IPS DF 19.7 (cell line): ENCODE data around the gene CCR7.

Experiments used
- DNase-seq: peaks from one replicate; pipeline ENCODE4 v3.0.0-alpha.2; 2013; ENCODE audit warnings: low read depth, low spot score

Gene CCR7

DNA sequence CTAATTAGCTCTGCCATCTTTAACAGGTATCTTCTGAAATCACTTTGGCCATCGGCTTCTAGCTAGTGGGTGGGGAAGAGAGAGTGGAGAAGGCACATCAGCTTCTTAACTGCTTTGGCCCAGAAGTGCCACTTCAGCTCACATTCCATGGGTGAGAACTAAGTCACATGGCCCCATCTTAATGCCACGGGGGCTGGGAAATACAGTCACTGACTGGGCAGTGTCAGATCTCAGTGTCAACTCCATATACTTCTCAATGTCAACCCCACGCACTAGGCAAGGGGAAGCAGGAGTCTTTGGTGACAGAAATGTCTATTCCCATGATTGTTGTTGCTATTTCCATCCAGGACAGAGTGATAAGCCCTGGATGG lies 29.4 kb downstream of the CCR7 start:
- DNase-seq, result no peak

- DNase-seq, result no peak
Observed at GRCh38 chr17:40535438-40535837, 29.8 kb downstream of the CCR7 start.

- no peak for DNase-seq
Observed at GRCh38 chr17:40534371-40535189, 30.7 kb downstream of the CCR7 start.

DNA sequence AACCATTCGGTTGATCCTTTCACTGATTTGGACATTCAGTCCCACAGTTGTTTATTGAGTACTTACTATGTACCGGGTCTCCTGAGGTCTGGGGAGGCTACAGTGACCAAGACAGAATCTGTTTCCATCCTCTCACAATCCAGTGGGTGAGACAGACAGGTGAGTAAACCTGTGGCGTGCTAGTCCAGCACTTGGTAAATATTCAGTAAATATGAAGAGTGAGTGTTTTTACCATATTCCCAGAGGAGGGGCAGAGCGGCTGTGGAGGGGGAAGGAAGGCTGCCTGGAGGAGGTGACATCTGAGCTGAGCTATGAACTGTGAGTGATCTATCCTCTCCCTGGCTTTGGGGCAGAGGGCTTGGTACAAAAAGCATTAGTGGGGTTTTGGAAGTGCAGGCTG lies 31.4 kb downstream of the CCR7 start:
- no peak for DNase-seq

- no peak for DNase-seq
Observed at GRCh38 chr17:40532520-40533253, 32.6 kb downstream of the CCR7 start.

DNA sequence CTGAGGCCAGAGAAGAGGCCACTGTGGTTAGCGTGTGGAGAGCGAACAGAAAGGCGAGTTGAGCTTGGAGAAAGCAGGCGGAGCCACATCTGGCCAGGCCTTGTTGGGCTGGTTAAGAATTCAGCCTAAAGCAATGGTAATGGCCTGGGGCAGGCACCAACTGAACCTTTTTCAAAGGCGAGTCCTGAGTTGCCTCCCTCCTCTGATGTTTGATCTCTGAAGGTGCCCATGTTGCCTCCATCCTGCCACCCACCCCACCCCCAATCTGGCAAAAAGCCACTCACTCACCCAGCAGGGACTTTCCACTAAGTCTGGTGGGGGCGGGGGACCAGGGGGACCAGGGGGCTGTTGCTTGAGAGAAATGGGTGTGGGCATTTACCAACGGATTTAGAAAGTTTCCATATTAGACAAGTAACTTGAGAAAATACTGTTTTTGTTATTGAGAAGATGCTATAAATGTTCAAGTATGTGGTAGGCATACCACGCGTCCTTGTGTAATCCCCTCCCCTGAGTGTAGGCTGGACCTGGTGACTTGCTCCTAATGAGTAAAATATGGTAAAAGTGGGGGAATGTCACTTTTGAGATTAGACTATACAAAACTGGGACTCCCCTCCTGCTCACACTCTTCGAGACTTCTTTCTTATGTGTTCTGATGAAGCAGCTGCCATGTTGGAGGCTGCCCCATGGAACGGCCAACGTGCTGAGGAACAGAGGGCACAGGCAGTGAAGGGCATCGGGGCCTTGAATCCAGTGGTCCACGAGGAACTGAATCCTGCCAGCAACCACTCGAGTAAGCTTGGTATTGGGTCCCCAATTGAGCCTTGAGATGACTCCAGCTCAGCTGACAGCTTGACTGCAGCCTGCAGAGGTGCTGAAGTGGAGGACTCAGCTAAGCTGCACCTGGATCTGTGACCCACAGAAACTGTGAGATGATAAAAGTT lies 34.0 kb downstream of the CCR7 start:
- DNase-seq, result no peak

DNA sequence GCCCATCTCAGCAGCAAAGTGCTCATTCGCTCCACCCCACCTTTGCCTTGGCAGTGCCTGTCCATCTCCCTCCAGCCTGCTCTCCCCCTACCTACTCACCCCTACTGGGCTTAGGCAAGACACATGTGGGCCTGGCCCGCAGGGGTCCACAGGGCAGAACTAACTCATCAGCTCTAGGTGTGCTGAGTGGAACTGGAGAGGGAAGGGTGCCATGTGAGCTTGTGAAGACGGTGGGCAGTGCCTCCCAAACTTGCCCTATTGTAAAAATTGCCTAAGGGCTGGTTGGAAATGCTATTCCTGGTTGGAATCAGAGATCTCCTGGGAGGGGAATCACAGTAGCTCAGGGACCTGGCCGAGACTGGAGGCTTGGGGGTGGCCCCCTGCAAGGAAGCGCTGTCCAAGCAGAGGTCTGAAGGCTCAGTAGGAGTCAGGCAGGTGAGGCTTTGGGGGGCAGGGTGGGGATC lies 34.7 kb downstream of the CCR7 start:
- DNase-seq, result no peak

DNA sequence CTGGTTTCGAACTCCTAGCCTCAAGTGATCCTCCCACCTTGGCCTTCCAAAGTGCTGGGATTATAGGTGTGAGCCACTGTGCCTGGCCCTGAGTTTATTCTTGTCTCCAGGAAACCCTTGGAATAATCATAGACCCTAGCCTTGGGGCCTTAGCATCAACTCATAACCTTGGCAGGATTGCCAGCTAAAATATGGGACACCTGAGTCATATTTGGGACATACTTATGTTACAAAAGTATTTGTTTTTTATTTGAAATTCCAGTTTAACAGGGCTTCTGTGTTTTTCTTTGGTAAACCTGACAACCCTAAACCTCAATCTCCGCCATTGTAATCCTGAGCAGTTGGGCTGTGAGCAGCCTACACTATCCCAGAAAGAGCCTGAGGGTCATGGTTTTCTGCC lies 35.3 kb downstream of the CCR7 start:
- DNase-seq, result no peak

DNA sequence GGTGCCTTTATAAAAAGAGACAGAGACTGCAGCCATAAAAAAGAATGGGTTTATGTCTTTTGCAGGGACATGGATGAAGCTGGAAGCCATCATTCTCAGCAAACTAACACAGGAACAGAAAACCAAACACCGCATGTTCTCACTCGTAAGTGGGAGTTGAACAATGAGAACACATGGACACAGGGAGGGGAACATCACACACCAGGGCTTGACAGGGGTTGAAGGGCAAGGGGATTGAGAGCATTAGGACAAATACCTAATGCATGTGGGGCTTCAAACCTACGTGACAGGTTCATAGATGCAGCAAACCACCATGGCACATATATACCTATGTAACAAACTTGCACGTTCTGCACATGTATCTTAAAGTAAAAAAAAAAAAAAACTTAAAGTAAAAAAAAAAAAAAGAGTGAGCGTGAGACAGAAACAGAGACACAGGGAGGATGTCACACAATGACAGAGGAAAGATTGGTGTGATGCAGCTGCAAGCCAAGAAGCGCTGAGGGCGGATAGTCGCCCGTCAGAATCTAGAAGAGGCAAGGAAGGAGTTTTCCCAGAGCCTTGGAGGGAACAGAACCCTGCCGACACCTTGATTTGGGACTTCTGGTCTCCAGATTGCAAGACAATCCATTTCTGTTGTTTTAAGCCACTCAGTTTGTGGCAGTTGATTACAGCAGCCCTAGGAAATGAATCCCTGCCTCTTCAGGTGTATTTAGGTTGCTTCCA lies 36.4 kb downstream of the CCR7 start:
- DNase-seq, result no peak

DNA sequence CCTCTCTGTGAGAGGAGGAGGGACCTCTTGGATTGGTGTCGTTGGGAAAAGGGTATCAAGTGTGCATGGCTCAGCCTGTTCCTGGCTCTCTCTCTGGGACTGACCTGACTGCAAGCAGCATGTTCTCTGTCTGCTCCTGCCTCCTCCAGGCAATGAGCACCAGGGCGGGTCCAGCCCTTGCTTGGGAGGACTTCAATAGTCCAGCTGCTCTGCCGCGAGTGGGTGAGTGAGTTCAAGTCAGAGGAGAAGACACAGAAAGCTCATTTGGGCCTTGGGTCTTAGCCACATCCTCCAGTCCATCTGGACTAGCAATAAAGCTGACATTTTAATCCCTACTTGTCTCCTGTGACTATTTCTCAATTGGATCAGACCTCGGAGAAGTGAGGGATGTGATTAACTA lies 38.6 kb downstream of the CCR7 start:
- no peak for DNase-seq

GRCh38 chr17:40525294-40525693 lies 40.0 kb downstream of the CCR7 start:
- DNase-seq, result no peak

DNA sequence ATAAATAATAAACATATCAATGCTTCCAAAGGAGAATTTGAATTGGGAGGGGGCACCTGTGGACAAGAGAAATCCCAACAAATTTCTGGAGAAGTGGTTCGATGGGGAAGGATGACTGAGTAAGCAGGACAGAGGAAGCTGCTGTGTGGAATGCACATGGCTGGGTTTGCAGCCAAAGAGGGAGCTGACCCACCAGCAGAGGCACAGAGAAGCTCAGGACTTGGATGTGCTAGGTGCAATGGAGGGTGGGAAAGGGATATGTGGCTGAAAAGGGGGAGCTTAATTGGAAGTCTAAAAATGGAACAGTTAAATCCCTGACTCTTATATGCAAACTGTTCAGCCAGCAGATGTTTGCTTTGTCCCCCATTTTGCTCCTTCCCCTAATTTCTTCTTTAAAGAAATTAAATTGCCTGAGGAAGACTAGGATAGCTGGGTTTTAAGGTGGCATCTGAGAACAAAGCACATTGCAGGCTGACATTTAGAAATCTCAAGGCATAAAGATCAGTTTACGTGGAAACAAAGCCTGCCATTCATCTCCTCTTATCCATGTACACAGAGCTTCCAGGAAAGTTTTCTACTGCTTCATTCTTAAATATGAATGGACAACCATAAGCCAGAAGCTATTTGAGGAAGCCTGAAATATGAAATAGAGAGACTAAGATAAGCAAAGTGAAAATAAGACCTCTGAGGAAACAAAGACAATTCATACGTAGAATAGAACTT lies 40.9 kb downstream of the CCR7 start:
- DNase-seq, result no peak

DNA sequence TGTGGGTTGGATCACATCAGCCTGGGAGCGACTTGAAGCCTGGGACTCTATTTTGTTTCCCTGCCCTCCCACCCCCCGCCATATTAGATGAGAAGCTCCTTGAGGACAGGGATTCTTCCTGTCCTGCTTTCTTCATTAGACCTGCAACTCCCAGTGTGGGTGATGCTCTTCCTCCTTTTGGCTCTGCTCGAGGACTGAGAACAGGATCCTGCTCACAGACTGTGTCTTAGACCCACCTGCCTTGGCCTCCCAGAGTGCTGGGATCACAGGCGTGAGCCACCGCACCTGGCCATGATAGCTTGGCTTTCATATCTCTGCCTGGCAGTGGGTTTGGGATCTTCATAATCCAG lies 42.3 kb downstream of the CCR7 start:
- no peak for DNase-seq

DNA sequence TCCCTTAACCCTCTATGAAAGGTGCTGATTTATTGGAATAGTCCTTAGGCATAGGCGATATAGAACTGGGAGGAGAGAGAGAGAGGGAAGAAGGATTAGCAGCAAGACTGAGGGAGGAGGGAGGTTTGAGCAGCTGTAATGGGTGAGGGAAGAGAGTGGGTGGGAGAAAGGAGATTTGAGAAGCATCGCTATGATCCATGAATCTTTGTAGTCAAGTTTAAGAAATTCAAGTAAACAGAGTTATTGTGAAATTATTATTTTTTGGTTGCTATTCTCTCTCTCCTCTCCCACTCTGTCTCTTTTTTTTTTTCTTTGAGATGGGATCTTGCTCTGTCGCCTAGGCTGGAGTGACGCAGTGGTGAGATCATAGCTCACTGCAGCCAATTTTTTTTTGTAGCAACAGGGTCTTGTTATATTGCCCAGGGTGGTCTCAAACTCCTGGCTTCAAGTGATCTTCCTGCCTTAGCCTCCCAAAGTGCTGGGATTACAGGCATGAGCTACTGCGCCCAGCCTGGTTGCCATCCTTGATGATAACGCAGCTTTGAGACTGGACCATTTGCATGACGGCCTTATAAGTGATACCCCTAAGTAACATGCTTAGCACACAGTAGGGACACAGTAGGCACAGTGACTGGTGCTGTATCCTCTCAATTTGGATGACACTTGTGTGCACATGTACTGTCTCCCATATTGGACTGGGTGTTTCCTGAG lies 42.9 kb downstream of the CCR7 start:
- no peak for DNase-seq

GRCh38 chr17:40520991-40521453 lies 44.2 kb downstream of the CCR7 start:
- no peak for DNase-seq

- no peak for DNase-seq
Observed at GRCh38 chr17:40519089-40519775, 46.0 kb downstream of the CCR7 start.

- no peak for DNase-seq
Observed at GRCh38 chr17:40518401-40519088, 46.7 kb downstream of the CCR7 start.

DNA sequence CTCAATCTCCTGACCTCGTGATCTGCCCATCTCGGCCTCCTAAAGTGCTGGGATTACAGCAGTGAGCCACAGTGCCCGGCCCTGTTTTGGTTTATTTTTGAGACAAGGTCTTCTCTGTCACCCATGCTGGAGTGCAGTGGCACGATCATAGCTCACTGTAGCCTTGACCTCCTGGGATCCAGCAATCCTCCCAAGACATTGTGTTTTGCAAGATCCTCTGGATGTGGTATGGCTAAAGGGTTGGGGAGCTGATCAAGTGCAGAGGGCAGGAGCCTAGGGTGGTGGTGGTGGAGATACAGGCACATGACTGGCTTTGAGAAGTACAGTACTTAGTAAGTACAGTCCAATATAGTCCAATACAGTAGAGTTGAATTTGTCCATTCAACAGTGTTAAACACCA lies 47.3 kb downstream of the CCR7 start:
- DNase-seq, result no peak

GRCh38 chr17:40517286-40517662 lies 48.0 kb downstream of the CCR7 start:
- DNase-seq, result no peak
